AG10803 (cell line): ENCODE measurements around the gene CHCHD1.
A peak's percentile ranks its signal among the peaks of the same experiment; 100 is the strongest.
"Not testable (repeated sequence)": the region's sequence is repeated elsewhere in the genome, so short reads cannot be mapped to it uniquely, and the experiment has no call there.

Experiments used
- DNase-seq: peaks from one replicate; pipeline ENCODE4 v3.0.0; 2010; ENCODE audit warnings: low read depth
- H3K4me3 ChIP-seq: 2 replicates; pipeline ENCODE4 v1.5.1; 2011; ENCODE audit warnings: mild to moderate bottlenecking, low read length, control low read depth
- TF ChIP-seq, protein P1 (sequence below): conservative IDR thresholded peaks from 2 replicates; pipeline ENCODE4 v1.5.1; 2011; ENCODE audit warnings: mild to moderate bottlenecking, low read length, control low read depth, inconsistent platforms

CHCHD1 gene

GRCh38 chr10:73785721-73786511, 4.1 kb downstream of the CHCHD1 start:
- TF ChIP-seq, protein P1, sequence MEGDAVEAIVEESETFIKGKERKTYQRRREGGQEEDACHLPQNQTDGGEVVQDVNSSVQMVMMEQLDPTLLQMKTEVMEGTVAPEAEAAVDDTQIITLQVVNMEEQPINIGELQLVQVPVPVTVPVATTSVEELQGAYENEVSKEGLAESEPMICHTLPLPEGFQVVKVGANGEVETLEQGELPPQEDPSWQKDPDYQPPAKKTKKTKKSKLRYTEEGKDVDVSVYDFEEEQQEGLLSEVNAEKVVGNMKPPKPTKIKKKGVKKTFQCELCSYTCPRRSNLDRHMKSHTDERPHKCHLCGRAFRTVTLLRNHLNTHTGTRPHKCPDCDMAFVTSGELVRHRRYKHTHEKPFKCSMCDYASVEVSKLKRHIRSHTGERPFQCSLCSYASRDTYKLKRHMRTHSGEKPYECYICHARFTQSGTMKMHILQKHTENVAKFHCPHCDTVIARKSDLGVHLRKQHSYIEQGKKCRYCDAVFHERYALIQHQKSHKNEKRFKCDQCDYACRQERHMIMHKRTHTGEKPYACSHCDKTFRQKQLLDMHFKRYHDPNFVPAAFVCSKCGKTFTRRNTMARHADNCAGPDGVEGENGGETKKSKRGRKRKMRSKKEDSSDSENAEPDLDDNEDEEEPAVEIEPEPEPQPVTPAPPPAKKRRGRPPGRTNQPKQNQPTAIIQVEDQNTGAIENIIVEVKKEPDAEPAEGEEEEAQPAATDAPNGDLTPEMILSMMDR: no peak
- H3K4me3 ChIP-seq: peak overlapping the region; percentile 91
- peak; percentile 50 for DNase-seq

DNA sequence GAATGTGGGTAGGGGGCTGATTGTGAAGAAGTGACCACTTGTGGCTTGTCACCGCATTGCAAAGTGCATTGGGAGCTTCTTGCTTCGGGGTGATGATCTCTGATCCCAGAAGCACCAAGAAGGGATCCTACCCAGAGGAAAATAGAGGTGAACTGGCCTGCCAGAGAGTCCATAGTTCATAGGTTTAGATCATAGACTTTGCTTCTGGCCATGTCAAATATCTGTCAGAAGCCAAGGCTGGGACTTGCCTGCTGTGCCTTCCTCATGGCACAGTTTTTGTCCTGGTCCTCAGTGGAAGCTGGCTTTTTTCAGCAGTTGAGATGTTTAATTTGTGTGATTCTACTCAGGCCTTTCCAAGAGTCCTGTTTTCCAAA, 4.7 kb downstream of the CHCHD1 start:
- no peak for DNase-seq
- H3K4me3 ChIP-seq: peak overlapping the region; percentile 91
- TF ChIP-seq, protein P1: 0 out of 2 replicates have a peak, but pooled peaks have one; percentile 10

DNA sequence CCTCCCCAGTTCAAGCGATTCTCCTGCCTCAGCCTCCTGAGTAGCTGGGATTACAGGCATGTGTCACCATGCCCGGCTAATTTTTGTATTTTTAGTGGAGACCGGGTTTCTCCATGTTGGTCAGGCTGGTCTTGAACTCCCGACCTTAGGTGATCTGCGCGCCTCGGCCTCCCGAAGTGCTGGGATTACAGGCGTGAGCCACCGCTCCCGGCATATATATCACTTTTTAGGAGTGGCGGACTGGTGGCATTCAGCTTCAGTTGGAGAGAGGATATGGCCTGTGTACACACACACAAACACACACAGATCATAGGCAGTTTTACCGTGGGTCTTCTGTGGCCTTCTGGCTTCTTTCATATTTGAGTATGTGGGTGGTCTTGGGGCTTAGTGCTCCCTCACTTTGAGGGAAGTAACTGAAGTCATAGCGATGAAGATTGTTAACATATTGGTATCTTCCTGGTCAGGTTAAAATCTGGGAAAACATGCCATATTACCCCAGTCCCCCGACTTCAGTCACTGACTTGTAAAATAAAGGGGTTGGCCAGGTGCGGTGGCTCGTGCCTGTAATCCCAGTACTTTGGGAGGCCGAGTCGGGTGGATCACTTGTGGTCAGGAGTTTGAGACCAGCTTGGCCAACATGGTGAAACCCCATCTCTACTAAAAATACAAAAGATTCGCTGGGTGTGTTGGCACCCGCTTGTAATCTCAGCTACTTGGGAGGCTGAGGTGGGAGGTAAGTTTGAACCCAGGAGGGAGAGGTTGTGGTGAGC, 5.4 kb downstream of the CHCHD1 start:
- peak overlapping the region; percentile 26; the same call in 1 of the 2 replicates for H3K4me3 ChIP-seq
- DNase-seq: not testable (repeated sequence)

DNA sequence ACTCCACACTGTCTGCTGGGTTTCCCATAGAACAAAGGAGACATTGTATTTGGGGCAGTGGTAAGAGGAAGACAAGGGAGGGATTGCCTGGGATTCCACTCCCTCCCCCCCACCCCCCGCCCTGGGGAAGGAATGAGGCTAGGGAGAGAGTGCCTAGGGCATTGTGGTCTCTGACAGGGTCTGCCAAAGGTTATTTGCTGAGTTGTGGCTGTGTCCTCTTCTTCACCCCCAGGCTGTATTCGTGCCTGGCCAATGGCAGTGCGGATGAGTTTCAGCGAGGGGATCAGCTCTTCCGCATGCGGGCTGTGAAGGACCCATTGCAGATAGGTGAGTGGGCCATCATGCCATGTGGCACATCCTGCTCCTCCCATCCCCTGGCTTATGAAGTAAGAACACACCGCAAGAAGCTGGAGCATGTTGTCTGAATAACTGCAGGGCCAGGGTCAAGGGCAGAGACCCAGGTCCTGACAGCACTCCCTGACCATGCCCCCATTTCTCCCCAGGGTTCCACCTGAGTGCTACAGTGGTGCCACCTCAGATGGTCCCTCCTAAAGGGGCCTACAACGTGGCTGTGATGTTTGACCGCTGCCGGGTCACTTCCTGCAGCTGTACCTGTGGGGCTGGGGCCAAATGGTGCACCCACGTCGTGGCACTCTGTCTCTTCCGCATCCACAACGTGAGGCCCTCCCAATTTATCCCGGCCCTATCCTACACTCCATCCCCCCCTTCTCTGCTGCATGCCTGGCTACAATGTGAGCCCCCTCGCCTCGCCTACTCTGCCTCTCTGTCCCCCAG, 7.2 kb downstream of the CHCHD1 start:
- no peak for DNase-seq
- TF ChIP-seq, protein P1: no peak
- no peak overlapping the region for H3K4me3 ChIP-seq

- DNase-seq: no peak
- TF ChIP-seq, protein P1: no peak
- H3K4me3 ChIP-seq: no peak overlapping the region
These were observed 7.8 kb downstream of the CHCHD1 start for GRCh38 chr10:73789659-73790055.

- TF ChIP-seq, protein P1: no peak
- H3K4me3 ChIP-seq: no peak overlapping the region
- DNase-seq: no peak
These were observed 9.2 kb downstream of the CHCHD1 start for GRCh38 chr10:73790886-73791625.
